HG02938 (cell line): Measurements from ENCODE around the gene WDR53.
"Not testable (repeated sequence)": the region's sequence is repeated elsewhere in the genome, so short reads cannot be mapped to it uniquely, and the experiment has no call there.

Experiments
- ATAC-seq: cut with Tn5 transposase; IDR thresholded peaks from one replicate; pipeline ENCODE4 v1.9.1; 2021; ENCODE audit warnings: mild to moderate bottlenecking, moderate library complexity; ENCODE audit not compliant: unreplicated experiment

The WDR53 gene

DNA sequence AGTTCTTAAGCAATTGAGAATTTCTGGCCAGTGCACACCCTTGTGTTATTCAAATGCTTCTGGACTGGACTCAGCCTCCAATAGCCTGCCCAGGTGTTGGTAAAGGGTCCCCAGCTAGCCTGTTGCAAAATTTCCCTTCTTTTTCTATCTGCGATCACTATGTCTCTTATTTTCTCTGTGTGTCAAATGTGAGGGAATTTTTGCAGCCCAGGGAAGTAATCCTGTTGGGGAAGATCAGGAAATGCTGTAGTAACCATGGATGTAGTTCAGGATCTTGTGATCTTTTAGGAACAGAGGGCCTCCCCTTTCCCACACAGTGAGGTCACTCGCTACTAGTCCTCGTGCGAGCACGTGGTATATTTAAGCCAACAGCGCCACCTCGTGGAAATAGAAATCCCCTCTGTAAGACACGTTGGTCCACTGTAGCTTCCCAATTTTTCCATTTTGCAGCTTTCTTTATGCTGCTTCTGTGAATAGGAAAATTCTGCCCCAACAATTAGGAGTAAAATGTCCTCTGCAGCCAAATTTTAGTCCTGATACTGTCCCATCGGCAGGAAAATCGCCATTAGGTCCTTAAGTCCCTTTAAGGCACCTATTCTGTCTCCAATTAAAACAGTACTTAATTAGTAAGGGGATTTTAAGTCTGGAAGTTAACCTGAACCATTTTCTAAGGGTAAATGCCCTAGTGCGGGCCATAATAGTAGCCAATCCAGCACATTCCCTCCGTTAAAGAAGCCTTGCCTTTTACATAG, 49.2 kb downstream of the WDR53 start:
- no peak for ATAC-seq

DNA sequence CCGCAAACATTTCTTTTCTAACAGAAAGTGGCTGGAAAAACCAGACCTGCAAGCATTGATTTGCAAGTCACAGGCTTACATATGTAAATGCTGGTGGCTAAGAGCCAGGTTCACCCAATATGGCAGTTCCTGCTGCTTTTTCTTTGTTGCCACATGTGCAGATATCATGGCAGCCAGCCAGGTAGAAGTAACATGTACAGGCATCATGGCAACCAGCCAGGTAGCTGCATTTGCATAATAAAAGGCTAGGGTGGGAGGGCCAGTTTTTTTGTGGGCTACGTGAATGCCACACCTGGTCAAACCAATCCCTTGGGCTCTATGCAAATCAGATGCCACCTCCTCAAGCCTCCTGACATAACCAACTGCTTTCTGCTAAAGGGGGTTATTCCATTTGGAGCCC, 50.4 kb downstream of the WDR53 start:
- no peak for ATAC-seq

DNA sequence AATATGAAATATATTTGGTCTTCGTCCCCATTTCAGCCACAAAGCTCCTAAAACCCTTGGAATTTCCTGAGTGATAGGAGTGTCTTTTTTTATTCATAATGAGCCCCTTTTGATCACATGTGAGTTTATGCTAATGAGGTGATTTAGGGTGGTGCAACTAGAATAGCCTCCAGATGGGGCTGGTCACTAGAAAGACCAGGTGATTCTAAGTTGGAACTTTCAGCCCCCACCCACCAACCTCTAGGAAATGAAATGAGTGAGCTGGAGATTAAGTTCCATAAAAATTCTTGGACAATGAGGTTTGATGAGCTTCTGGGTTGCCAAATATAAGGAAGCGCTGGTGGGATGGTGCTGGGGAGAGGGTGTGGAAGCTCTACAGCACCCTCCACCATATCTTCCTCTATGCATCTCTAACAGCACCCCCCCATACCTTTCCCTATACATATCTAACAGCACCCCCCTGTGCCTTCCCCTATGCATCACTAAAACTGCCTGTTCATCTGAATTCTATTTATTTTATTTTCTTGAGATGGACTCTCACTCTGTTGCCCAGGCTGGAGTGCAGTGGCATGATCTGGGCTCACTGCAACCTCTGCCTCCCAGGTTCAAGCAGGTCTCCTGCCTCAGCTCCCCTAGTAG, 51.1 kb downstream of the WDR53 start:
- ATAC-seq: no peak

DNA sequence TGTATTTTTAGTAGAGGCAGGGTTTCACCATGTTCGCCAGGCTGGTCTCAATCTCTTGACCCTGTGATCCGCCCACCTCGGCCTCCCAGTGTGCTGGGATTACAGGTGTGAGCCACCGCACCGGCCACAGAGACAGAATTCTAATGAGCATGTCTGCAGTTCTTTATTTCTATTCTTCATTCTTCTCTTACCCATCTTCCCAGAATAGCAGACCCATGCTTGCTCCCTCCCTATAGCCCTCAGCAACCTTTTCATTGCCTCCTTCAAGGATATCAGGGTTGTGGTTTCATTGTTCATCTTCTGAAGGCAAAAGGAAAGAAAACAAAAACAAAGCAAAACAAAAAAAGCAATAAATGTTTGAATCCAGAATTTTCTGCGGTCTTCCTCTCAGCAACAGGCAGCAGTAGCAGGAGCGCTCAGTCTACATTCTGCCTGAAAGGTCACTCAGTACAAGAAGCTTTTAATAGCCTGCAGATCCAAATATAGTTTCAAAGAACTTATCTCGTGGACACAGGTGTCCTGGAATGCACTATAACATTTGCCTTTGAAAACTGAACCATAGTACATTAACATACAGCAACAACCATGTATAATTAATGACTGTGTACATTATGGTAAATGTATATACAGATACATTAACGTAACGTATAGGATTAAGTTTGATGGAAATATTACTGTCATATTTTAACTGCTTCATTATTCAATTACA, 53.3 kb downstream of the WDR53 start, which contains the start of gene SMCO1:
Gene SMCO1 (minus strand): TSS at position 434 of the 709 bp plus-strand sequence. CDS start 137 bp downstream, at position 297.
- ATAC-seq: no peak

DNA sequence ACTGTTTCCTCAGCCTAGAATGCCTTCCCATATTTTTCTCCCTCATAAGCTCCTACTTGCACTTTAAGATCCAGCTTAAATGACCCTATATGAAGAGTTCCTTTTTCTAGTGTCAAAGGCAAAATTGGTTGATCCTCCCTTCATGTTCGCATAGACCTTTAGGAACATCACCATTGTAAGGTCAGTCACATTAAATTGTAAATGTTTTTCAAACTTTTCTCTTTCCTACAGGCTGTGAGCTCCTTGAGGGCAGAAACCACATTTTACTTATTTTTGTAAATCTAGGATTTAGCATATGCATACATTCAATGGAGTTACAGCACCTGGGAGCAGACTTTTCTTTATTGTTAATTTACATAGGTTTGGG, 54.0 kb downstream of the WDR53 start:
- ATAC-seq: no peak

DNA sequence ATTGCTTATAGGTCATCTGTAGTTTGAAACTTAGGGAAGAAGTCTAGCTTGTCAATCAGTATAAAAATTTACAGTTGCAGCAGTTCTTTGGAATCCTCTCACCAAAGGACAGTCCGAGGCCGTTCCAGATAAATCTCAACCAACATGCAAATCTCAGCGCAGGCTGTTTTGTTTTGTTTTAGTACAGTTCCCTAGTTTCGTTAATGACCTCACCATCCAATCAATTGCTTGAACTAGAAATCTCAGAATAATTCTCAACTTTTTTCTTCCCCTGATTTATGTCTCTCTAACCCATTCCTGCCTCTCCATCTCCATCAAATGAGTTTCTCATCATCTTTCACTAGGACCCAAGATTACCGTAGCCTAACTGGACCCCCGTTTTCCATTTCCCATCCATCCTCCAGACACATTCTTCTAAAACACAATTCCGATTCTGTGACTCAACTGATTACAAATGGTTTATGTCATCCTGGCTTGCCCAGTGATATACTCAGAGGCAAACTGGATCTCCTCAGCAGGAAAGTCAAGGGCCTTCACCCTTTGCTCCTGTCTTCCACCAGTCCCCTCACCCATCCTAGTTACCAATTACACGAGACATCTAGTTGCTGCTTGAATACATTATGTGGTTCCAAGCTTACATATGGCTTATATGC, 54.5 kb downstream of the WDR53 start:
- no peak for ATAC-seq

DNA sequence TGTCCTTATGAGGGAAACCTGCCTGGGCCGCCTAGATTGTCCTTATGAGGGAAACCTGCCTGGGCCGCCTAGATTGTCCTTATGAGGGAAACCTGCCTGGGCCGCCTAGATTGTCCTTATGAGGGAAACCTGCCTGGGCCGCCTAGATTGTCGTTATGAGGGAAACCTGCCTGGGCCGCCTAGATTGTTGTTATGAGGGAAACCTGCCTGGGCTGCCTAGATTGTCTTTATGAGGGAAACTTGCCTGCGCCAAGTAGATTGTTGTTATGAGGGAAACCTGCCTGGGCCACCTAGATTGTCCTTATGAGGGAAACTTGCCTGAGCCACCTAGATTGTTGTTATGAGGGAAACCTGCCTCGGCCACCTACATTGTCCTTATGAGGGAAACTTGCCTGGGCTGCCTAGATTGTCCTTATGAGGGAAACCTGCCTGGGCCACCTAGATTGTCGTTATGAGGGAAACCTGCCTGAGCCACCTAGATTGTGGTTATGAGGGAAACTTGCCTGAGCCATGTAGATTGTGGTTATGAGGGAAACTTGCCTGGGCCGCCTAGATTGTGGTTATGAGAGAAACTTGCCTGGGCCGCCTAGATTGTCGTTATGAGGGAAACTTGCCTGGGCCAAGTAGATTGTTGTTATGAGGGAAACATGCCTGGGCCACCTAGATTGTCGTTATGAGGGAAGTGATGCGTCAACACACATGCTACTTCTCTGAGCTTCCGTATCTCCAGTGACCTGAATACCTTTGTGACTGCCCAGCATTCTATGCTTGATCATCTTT, 56.5 kb downstream of the WDR53 start:
- not testable (repeated sequence) for ATAC-seq

DNA sequence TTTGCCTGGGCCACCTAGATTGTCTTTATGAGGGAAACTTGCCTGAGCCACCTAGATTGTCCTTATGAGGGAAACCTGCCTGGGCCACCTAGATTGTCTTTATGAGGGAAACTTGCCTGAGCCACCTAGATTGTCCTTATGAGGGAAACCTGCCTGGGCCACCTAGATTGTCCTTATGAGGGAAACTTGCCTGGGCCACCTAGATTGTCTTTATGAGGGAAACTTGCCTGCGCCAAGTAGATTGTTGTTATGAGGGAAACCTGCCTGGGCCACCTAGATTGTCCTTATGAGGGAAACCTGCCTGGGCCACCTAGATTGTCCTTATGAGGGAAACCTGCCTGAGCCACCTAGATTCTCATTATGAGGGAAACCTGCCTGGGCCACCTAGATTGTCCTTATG, 57.2 kb downstream of the WDR53 start:
- not testable (repeated sequence) for ATAC-seq

DNA sequence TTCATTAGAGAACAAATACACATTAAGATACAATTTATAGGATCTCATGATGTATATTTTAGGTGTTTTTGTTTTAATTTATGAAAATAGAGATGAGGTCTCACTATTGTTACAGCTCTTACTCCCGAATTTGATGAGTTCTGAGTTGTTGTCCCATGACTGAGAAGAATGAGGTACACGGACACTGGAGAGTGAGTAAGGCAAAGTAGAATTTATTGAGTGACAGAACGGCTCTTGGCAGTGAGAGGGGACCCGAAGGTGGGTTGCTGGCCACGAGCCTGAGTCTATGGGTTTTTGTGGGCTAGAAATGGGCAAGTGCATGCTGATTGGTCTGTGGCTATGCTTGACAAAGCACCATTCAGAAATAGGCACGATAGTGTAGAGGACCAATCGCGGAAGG, 61.7 kb downstream of the WDR53 start:
- no peak for ATAC-seq

DNA sequence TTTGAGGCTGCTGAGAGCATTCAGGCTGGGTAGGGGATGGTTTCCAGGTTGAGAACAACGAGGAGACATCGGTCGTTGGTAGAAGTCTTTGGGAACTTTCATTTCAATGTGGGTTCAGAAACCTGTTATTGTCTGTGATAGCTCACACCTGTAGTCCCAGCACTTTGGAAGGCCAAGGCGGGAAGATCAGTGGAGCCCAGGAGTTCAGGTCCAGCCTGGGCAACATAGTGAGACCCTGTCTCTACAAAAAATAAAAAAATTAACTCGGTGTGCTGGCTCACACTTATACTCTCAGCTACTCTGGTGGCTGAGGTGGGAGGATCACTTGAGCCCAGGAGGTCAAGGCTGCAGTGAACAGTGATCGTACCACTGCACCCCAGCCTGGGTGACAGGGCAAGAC, 63.8 kb downstream of the WDR53 start:
- ATAC-seq: no peak
